ENCODE measurements around the gene USP37.

DNA sequence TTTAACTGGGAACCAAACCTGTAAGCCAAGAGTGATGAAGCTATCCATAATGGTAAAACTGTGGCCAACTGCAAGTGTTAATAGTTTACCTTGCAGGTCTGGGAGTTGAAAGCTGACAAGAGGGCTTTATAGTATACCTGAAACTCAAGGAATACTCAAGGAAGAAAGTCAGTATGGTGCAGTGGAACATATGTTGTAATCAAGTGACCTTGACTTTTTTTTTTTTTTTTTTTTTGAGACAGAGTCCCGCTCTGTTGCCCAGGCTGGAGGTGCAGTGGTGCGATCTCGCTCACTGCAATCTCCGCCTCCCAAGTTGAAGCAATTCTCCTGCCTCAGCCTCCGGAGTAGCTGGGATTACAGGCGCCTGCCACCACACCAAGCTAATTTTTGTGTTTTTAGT lies 121.6 kb downstream of the USP37 start:
- TF ChIP-seq, protein P1, sequence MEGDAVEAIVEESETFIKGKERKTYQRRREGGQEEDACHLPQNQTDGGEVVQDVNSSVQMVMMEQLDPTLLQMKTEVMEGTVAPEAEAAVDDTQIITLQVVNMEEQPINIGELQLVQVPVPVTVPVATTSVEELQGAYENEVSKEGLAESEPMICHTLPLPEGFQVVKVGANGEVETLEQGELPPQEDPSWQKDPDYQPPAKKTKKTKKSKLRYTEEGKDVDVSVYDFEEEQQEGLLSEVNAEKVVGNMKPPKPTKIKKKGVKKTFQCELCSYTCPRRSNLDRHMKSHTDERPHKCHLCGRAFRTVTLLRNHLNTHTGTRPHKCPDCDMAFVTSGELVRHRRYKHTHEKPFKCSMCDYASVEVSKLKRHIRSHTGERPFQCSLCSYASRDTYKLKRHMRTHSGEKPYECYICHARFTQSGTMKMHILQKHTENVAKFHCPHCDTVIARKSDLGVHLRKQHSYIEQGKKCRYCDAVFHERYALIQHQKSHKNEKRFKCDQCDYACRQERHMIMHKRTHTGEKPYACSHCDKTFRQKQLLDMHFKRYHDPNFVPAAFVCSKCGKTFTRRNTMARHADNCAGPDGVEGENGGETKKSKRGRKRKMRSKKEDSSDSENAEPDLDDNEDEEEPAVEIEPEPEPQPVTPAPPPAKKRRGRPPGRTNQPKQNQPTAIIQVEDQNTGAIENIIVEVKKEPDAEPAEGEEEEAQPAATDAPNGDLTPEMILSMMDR (IDR thresholded peaks at IDR 0.05) = no peak
- TF ChIP-seq POLR2A (IDR thresholded peaks at IDR 0.05) = no peak

Data from vagina (tissue), 2 donors.